K562 (cell line): ENCODE results near the gene FUZ. TPM values are rescaled to one million over a fixed set of nuclear protein-coding genes. Genes with fewer than 3 reads are reported as not detected.

ENCODE experiments used
- CAMTA2 ChIP-seq: fragments of 250-450 bp; sonication (Bioruptor Pico); conservative IDR thresholded peaks from 2 replicates; pipeline ENCODE4 v1.5.1; 2022
- CBX8 ChIP-seq: fragments of 200-600 bp; sonication (generic); IDR thresholded peaks from 2 replicates; pipeline ENCODE4 v1.6.1; 2012; ENCODE audit warnings: borderline replicate concordance, mixed run types, low read depth, mild to moderate bottlenecking, moderate library complexity, mixed read lengths, low read length, control low read depth, inconsistent platforms; ENCODE audit not compliant: poor library complexity, severe bottlenecking; ENCODE audit errors: extremely low read depth
- CTBP1 ChIP-seq: fragments of 450-650 bp; IDR thresholded peaks from 2 replicates; pipeline ENCODE4 v1.6.1; 2016; ENCODE audit warnings: borderline replicate concordance
- CXXC5 ChIP-seq: fragments of 250-450 bp; sonication (Bioruptor Pico); IDR thresholded peaks from 2 replicates; pipeline ENCODE4 v1.8.0; 2022; ENCODE audit warnings: inconsistent platforms, mild to moderate bottlenecking, moderate library complexity
- FOXP4 ChIP-seq: sonication (generic); formaldehyde crosslinking; IDR thresholded peaks from 2 replicates; pipeline ENCODE4 v1.8.0; 2022; ENCODE audit warnings: mild to moderate bottlenecking, missing genetic modification reagents, borderline replicate concordance
- PTRF ChIP-seq: fragments of 450-650 bp; IDR thresholded peaks from 2 replicates; pipeline ENCODE4 v1.6.1; 2016; ENCODE audit warnings: mild to moderate bottlenecking, missing genetic modification characterization, missing compliant biosample characterization
- RBM34 ChIP-seq: fragments of 200-400 bp; formaldehyde crosslinking; IDR thresholded peaks from 2 replicates; pipeline ENCODE4 v1.6.1; 2018; ENCODE audit warnings: low read length, borderline replicate concordance; ENCODE audit not compliant: insufficient read depth
- RFX7 ChIP-seq: fragments of 250-450 bp; sonication (Bioruptor Pico); IDR thresholded peaks from 2 replicates; pipeline ENCODE4 v1.5.1; 2021; ENCODE audit warnings: mild to moderate bottlenecking
- RNF219 ChIP-seq: fragments of 250-450 bp; sonication (Bioruptor Pico); IDR thresholded peaks from 2 replicates; pipeline ENCODE4 v1.5.0; 2022; ENCODE audit warnings: mild to moderate bottlenecking
- SNAPC5 ChIP-seq: fragments of 250-450 bp; sonication (Bioruptor Pico); IDR thresholded peaks from 2 replicates; pipeline ENCODE4 v1.8.0; 2021; ENCODE audit warnings: moderate library complexity, mild to moderate bottlenecking, inconsistent platforms
- TAF9B ChIP-seq: fragments of 450-650 bp; IDR thresholded peaks from 2 replicates; pipeline ENCODE4 v1.6.1; 2018; ENCODE audit warnings: mild to moderate bottlenecking; ENCODE audit not compliant: partially characterized antibody
- ZBTB40 ChIP-seq, 2 experiments: fragments of 450-650 bp in 1 of 2; sonication (generic) in 1 of 2; formaldehyde crosslinking in 1 of 2; IDR thresholded peaks; 2 replicates each; pipeline versions ENCODE4 v1.7.1 to v1.9.0; 2016 to 2022; ENCODE audit warnings: inconsistent platforms in 1 of 2, mild to moderate bottlenecking in 1 of 2, missing genetic modification reagents in 1 of 2
- ZC3H8 ChIP-seq: fragments of 450-650 bp; IDR thresholded peaks from 2 replicates; pipeline ENCODE4 v1.6.1; 2017
- polyA plus RNA-seq, 8 experiments: library from polyadenylated mRNA; depleted of rRNA in 4 of 8; stranded (reverse) in 5 of 8; unstranded in 3 of 8; fragments of >200 nt; fragmentation: Nextera tagmentation in 2 of 8; fragmentation: Illumina TruSeq in 1 of 8; extraction: Ambion mirVana in 2 of 8; extraction: Trizol in 1 of 8; gene quantifications; 2 replicates each; pipeline versions ENCODE4 v1.2.1 to v1.2.3, GENCODE V29; 2011 to 2014; ENCODE audit warnings: inconsistent platforms in 1 of 8, missing spikeins in 1 of 8
- total RNA-seq, 7 experiments: library from RNA; depleted of rRNA in 6 of 7; stranded (reverse); fragments of >200 nt in 6 of 7; fragmentation: Illumina TruSeq in 2 of 7; extraction: Trizol in 2 of 7; gene quantifications; 2 replicates each; pipeline versions ENCODE4 v1.2.1 to v1.2.3, GENCODE V29; 2011 to 2021; ENCODE audit warnings: low replicate concordance in 1 of 7

The FUZ gene
- total and polyA plus RNA-seq, 9 of the 15 experiments (the other 6 are each of a cell fraction or from before 2014, with no cell fraction given), result 0.17 to 7.6 (median 3.6) TPM; not detected in 1

GRCh38 chr19:49817964-49818648, 5.0 kb upstream of the FUZ start, which contains the start of gene MED25 (continued):
- no peak for TF ChIP-seq PTRF (tag)
- peak; percentile 96 for TF ChIP-seq CXXC5 (CRISPR knock-in tag)
- TF ChIP-seq TAF9B, result no peak
- peak; percentile 38; the same call in 1 of the 2 replicates for TF ChIP-seq FOXP4
- peak; percentile 9; the same call in 1 of the 2 replicates for TF ChIP-seq ZBTB40 (IDR thresholded peaks at IDR 0.05)
- TF ChIP-seq ZBTB40 (CRISPR knock-in tag; IDR thresholded peaks at IDR 0.05), result no peak
- TF ChIP-seq CBX8, result no peak
- TF ChIP-seq RNF219 (CRISPR knock-in tag), result no peak
- no peak for TF ChIP-seq CAMTA2 (CRISPR knock-in tag)
- TF ChIP-seq SNAPC5, result no peak
- TF ChIP-seq ZC3H8, result no peak
- no peak for TF ChIP-seq RBM34
- no peak for TF ChIP-seq RFX7 (CRISPR knock-in tag)
- TF ChIP-seq CTBP1, result peak; percentile 39; the same call in 1 of the 2 replicates
